ENCODE results near the gene FAM180B.
"Not testable (repeated sequence)": the region's sequence is repeated elsewhere in the genome, so short reads cannot be mapped to it uniquely, and the experiment has no call there.

The FAM180B gene

GRCh38 chr11:47550288-47551047 lies 36.0 kb upstream of the FAM180B start:
- H3K4me3 ChIP-seq (ENCODE audit: low read length), result no peak overlapping the region
- DNase-seq (ENCODE audit: low read depth), result no peak
- TF ChIP-seq, protein P1, sequence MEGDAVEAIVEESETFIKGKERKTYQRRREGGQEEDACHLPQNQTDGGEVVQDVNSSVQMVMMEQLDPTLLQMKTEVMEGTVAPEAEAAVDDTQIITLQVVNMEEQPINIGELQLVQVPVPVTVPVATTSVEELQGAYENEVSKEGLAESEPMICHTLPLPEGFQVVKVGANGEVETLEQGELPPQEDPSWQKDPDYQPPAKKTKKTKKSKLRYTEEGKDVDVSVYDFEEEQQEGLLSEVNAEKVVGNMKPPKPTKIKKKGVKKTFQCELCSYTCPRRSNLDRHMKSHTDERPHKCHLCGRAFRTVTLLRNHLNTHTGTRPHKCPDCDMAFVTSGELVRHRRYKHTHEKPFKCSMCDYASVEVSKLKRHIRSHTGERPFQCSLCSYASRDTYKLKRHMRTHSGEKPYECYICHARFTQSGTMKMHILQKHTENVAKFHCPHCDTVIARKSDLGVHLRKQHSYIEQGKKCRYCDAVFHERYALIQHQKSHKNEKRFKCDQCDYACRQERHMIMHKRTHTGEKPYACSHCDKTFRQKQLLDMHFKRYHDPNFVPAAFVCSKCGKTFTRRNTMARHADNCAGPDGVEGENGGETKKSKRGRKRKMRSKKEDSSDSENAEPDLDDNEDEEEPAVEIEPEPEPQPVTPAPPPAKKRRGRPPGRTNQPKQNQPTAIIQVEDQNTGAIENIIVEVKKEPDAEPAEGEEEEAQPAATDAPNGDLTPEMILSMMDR (conservative IDR thresholded peaks at IDR 0.05; ENCODE audit: low read depth, low read length), result no peak

- peak overlapping the region; percentile 84 for H3K4me3 ChIP-seq (ENCODE audit: low read length)
- no peak for DNase-seq (ENCODE audit: low read depth)
Measured at GRCh38 chr11:47551086-47551485, 35.4 kb upstream of the FAM180B start.

DNA sequence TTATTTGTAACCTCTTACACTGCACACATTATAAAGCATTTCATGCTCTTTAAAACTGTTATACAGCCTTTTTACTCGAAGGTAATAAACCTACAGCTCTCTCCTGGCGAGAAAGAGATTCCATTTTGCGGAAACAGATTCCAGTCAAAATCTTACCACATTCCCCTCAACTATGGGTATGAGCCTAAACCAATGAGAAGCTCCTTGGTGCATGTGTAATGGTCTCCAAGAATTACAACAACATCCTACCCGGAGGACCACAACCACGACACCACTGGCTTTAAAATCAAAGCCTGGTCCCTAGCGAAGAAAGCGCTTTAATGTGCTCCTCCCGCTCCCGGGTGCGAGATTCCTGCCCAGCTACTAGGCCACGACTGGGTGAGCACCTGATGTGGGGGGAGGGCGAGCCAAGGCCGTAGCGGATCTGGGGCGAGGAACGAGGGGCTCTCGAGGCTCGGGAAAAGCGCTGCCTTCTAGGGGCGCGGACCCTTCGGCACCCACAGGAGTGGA lies 34.4 kb upstream of the FAM180B start:
- DNase-seq (ENCODE audit: low read depth), result no peak
- TF ChIP-seq, protein P1 (conservative IDR thresholded peaks at IDR 0.05; ENCODE audit: low read depth, low read length), result no peak
- H3K4me3 ChIP-seq (ENCODE audit: low read length), result peak overlapping the region; percentile 84

More at GRCh38 chr11:47551086-47551485, 35.4 kb upstream of the FAM180B start:
- TF ChIP-seq, protein P1 (conservative IDR thresholded peaks at IDR 0.05; ENCODE audit: low read depth, low read length), result peak; percentile 48

- TF ChIP-seq, protein P1 (conservative IDR thresholded peaks at IDR 0.05; ENCODE audit: low read depth, low read length), result peak; percentile 68
- DNase-seq (ENCODE audit: low read depth), result peak; percentile 52
- peak within 1 kb of the TSS; percentile 84 for H3K4me3 ChIP-seq (ENCODE audit: low read length)
Measured at GRCh38 chr11:47552566-47553405, 33.7 kb upstream of the FAM180B start, which contains the start of gene CELF1. CELF1 (minus strand) TSS chr11:47553132; CDS start chr11:47499523, 53,609 bp downstream.

DNA sequence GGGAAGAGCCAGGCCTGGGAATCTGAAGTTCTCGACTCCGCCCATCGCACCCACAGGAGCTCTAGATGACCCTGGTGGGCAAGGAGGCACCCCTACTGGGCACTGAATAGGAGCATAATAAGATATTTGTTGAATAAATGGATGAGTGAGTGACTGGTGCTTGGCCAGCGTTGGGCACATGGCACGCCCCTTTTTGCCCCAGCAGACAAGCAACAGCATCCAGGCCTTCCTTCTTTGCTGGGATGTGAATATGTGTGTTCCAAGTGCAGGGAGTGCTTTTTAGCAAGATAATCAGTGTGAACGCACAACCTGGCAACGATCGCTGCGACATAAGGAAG lies 33.1 kb upstream of the FAM180B start:
- no peak for DNase-seq (ENCODE audit: low read depth)
- peak overlapping the region; percentile 69 for H3K4me3 ChIP-seq (ENCODE audit: low read length)
- TF ChIP-seq, protein P1 (conservative IDR thresholded peaks at IDR 0.05; ENCODE audit: low read depth, low read length), result no peak

DNA sequence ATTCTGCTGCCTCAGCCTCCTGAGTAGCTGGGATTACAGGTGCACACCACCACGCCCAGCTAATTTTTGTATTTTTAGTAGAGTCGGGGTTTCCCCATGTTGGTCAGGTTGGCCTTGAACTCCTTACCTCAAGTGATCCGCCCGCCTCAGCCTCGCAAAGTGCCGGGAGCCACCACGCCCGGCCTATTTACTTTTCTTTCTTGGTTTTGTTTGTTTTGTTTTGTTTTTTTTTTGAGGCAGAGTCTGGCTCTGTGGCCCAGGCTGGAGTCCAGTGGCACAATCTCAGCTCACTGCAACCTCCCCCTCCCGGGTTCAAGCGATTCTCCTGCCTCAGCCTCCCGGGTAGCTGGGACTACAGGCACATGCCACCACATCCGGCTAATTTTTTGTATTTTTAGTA lies 29.5 kb upstream of the FAM180B start:
- not testable (repeated sequence) for H3K4me3 ChIP-seq (ENCODE audit: low read length); DNase-seq (ENCODE audit: low read depth)

DNA sequence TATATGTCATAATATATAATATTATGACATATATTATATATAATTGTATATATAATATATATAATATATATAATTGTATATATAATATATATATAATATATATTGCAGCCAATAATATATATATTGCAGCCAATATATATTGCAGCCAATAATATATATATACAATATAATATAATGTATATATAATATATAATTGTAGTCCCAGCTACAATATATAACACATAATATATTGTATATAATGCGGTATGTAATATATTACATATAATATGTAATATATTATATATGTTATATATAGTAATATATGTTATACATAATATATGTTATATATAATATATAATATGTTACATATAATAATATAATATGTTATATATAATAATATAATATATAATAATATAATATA lies 27.8 kb upstream of the FAM180B start:
- no peak overlapping the region for H3K4me3 ChIP-seq (ENCODE audit: low read length)
- TF ChIP-seq, protein P1 (conservative IDR thresholded peaks at IDR 0.05; ENCODE audit: low read depth, low read length), result no peak
- DNase-seq (ENCODE audit: low read depth), result no peak

All from retinal pigment epithelial cell (primary cell).